Trophoblast cell (in vitro differentiated cells and primary cell): ENCODE results near the gene DDOST. TPM values are rescaled to one million over a fixed set of nuclear protein-coding genes. Genes with fewer than 3 reads are reported as not detected.
A peak's percentile ranks its signal among the peaks of the same experiment; 100 is the strongest.

Experiments used
- DNase-seq, 2 donors: peaks; one replicate each; pipeline ENCODE4 v3.0.0-alpha.2; 2016
- H2AFZ ChIP-seq: 2 replicates; pipeline ENCODE4 v1.6.1; 2013; ENCODE audit warnings: low read length, moderate library complexity, mild to moderate bottlenecking; ENCODE audit not compliant: insufficient read depth, poor library complexity
- H2AK5ac ChIP-seq: 2 replicates; pipeline ENCODE4 v1.6.1; 2013; ENCODE audit warnings: mild to moderate bottlenecking, low read length
- H2BK120ac ChIP-seq: 2 replicates; pipeline ENCODE4 v1.6.1; 2013; ENCODE audit warnings: low read length, mild to moderate bottlenecking, moderate library complexity; ENCODE audit not compliant: insufficient read depth, poor library complexity
- H2BK12ac ChIP-seq: 2 replicates; pipeline ENCODE4 v1.6.1; 2013; ENCODE audit warnings: mild to moderate bottlenecking, low read length, moderate library complexity
- H2BK5ac ChIP-seq: 2 replicates; pipeline ENCODE4 v1.6.1; 2013; ENCODE audit warnings: low read length, low read depth, moderate library complexity, mild to moderate bottlenecking; ENCODE audit not compliant: poor library complexity
- H3K14ac ChIP-seq: 2 replicates; pipeline ENCODE4 v1.6.1; 2013; ENCODE audit warnings: mild to moderate bottlenecking, low read length
- H3K18ac ChIP-seq: 2 replicates; pipeline ENCODE4 v1.6.1; 2013; ENCODE audit warnings: mild to moderate bottlenecking, low read length
- H3K23ac ChIP-seq: 2 replicates; pipeline ENCODE4 v1.6.1; 2013; ENCODE audit warnings: low read length
- H3K27ac ChIP-seq: 2 replicates; pipeline ENCODE4 v1.5.1; 2013; ENCODE audit warnings: low read depth, mild to moderate bottlenecking, inconsistent platforms, low read length, moderate library complexity
- H3K27me3 ChIP-seq: 2 replicates; pipeline ENCODE4 v1.6.1; 2013; ENCODE audit warnings: inconsistent platforms, mild to moderate bottlenecking, low read length, moderate library complexity; ENCODE audit not compliant: insufficient read depth
- H3K36me3 ChIP-seq, 2 experiments: 1 replicate in 1 of 2; 2 replicates in 1 of 2; pipeline ENCODE4 v1.6.1; 2013; ENCODE audit warnings: low read length in 2 of 2, mild to moderate bottlenecking in 2 of 2, moderate library complexity in 1 of 2; ENCODE audit not compliant: insufficient read depth in 2 of 2, control insufficient read depth in 1 of 2
- H3K4ac ChIP-seq: 2 replicates; pipeline ENCODE4 v1.6.1; 2013; ENCODE audit warnings: low read depth, mild to moderate bottlenecking, low read length, moderate library complexity
- H3K4me1 ChIP-seq, 2 experiments: 1 replicate in 1 of 2; 2 replicates in 1 of 2; pipeline ENCODE4 v1.6.1; 2013; ENCODE audit warnings: low read length in 2 of 2, mild to moderate bottlenecking in 2 of 2, moderate library complexity in 1 of 2; ENCODE audit not compliant: insufficient read depth in 2 of 2, control insufficient read depth in 1 of 2
- H3K4me2 ChIP-seq: 2 replicates; pipeline ENCODE4 v1.6.1; 2013; ENCODE audit warnings: inconsistent platforms, mild to moderate bottlenecking, low read length, moderate library complexity
- H3K4me3 ChIP-seq: 2 replicates; pipeline ENCODE4 v1.5.1; 2013; ENCODE audit warnings: mild to moderate bottlenecking, low read depth, low read length, inconsistent platforms
- H3K79me1 ChIP-seq: one replicate; pipeline ENCODE4 v1.6.1; 2013; ENCODE audit warnings: low read length
- H3K79me2 ChIP-seq: 2 replicates; pipeline ENCODE4 v1.6.1; 2013; ENCODE audit warnings: low read length, mild to moderate bottlenecking; ENCODE audit not compliant: control insufficient read depth, insufficient read depth, poor library complexity
- H3K9ac ChIP-seq: 2 replicates; pipeline ENCODE4 v1.6.1; 2013; ENCODE audit warnings: mild to moderate bottlenecking, low read length
- H3K9me3 ChIP-seq: 2 replicates; pipeline ENCODE4 v1.6.1; 2013; ENCODE audit warnings: low read depth, mild to moderate bottlenecking, control low read depth, inconsistent platforms, low read length; ENCODE audit not compliant: insufficient read depth
- H4K12ac ChIP-seq: 2 replicates; pipeline ENCODE4 v1.6.1; 2013; ENCODE audit warnings: low read depth, mild to moderate bottlenecking, low read length, moderate library complexity
- H4K8ac ChIP-seq: 2 replicates; pipeline ENCODE4 v1.6.1; 2013; ENCODE audit warnings: low read depth, mild to moderate bottlenecking, low read length, moderate library complexity
- H4K91ac ChIP-seq: one replicate; pipeline ENCODE4 v1.6.1; 2013; ENCODE audit warnings: low read depth, mild to moderate bottlenecking, low read length, moderate library complexity
- WGBS: extraction: QIAGEN DNeasy Blood & Tissue Kit; methylation state at CpG from one replicate; pipeline ENCODE4 v1.1.7; 2013; ENCODE audit warnings: missing lambda C conversion rate; ENCODE audit not compliant: insufficient read length, insufficient coverage; ENCODE audit errors: extremely low coverage; 5-methylcytosine and 5-hydroxymethylcytosine counted together
- polyA plus RNA-seq: library from polyadenylated mRNA; stranded (reverse); fragments of 200-250 nt; gene quantifications from 2 replicates; pipeline ENCODE4 v1.2.3, GENCODE V29; 2013

Gene DDOST
- 241 and 250 TPM in 2 replicates for polyA plus RNA-seq

GRCh38 chr1:20661207-20662109 lies at the start of gene DDOST:
Gene DDOST, minus strand, starts transcription at chr1:20661369. Its CDS starts 19 bp downstream, at chr1:20661350.
- Histone ChIP-seq H3K4ac (peak within 1 kb of the TSS; percentile 94), H3K23ac (no peak within 1 kb of the TSS), H3K27me3 (no peaks in the 10 kb centered on the region), H2AFZ (peak within 1 kb of the TSS; percentile 76), H4K8ac (peak within 1 kb of the TSS; percentile 95), H3K27ac (peak within 1 kb of the TSS; percentile 27), H3K4me1 (peaks cover 7 to 11% of the 10 kb centered on the region in 2 experiments), H4K12ac (peak within 1 kb of the TSS; percentile 78), H3K79me2 (peaks cover 9% of the 10 kb centered on the region), H3K4me2 (peak within 1 kb of the TSS; percentile 97), H3K4me3 (peak within 1 kb of the TSS; percentile 99), H3K36me3 (peaks cover 10 to 17% of the 10 kb centered on the region in 2 experiments), H4K91ac (peak within 1 kb of the TSS; percentile 84), H3K9ac (peak within 1 kb of the TSS; percentile 99), H2BK12ac (no peak within 1 kb of the TSS), H3K14ac (peak within 1 kb of the TSS; percentile 82), H3K9me3 (peaks cover 4% of the 10 kb centered on the region), H3K79me1 (peaks cover 7% of the 10 kb centered on the region), H2AK5ac (peak within 1 kb of the TSS; percentile 50), H3K18ac (peak within 1 kb of the TSS; percentile 62), H2BK5ac (peak within 1 kb of the TSS; percentile 28), H2BK120ac (peak within 1 kb of the TSS; percentile 32)
- DNase-seq = peak; percentile 98
- no CpG with 5 or more reads among the region's 58 CpGs for WGBS

- Histone ChIP-seq H3K18ac (no peak overlapping the region), H3K36me3 (no peaks in the 10 kb centered on the region), H3K4ac (no peak overlapping the region), H2AK5ac (no peak overlapping the region), H3K27ac (no peak overlapping the region), H3K4me3 (no peak overlapping the region), H3K27me3 (no peaks in the 10 kb centered on the region), H3K23ac (no peak overlapping the region), H2AFZ (no peak overlapping the region), H4K91ac (no peak overlapping the region), H3K79me1 (no peaks in the 10 kb centered on the region), H3K9ac (no peak overlapping the region), H2BK12ac (no peak overlapping the region), H4K8ac (no peak overlapping the region), H3K14ac (no peak overlapping the region), H2BK120ac (no peak overlapping the region), H3K79me2 (no peaks in the 10 kb centered on the region), H3K4me2 (no peak overlapping the region), H2BK5ac (no peak overlapping the region), H3K4me1 (no peaks in the 10 kb centered on the region), H3K9me3 (peaks cover 3% of the 10 kb centered on the region), H4K12ac (no peak overlapping the region)
- WGBS = no CpG with 5 or more reads among the region's 18 CpGs
- DNase-seq = peak in 1 of 2 donors; percentile 29
Observed at GRCh38 chr1:20710469-20711284, 49.5 kb upstream of the DDOST start.

GRCh38 chr1:20709868-20710267 lies 48.7 kb upstream of the DDOST start:
- no peaks in the 10 kb centered on the region for H3K79me2 ChIP-seq
- H4K8ac ChIP-seq = no peak overlapping the region
- H3K9ac ChIP-seq = no peak overlapping the region
- H3K4me1 ChIP-seq = no peaks in the 10 kb centered on the region
- no peak overlapping the region for H3K4me2 ChIP-seq
- H2AFZ ChIP-seq = no peak overlapping the region
- no peaks in the 10 kb centered on the region for H3K27me3 ChIP-seq
- H3K27ac ChIP-seq = no peak overlapping the region
- H3K23ac ChIP-seq = no peak overlapping the region
- H3K79me1 ChIP-seq = no peaks in the 10 kb centered on the region
- H3K36me3 ChIP-seq = no peaks in the 10 kb centered on the region
- no peak overlapping the region for H2AK5ac ChIP-seq
- no peak for DNase-seq
- H3K14ac ChIP-seq = no peak overlapping the region
- H3K18ac ChIP-seq = no peak overlapping the region
- H2BK5ac ChIP-seq = no peak overlapping the region
- H3K4ac ChIP-seq = no peak overlapping the region
- no peak overlapping the region for H3K4me3 ChIP-seq
- H2BK120ac ChIP-seq = no peak overlapping the region
- no CpG with 5 or more reads among the region's 3 CpGs for WGBS
- H3K9me3 ChIP-seq = peaks cover 3% of the 10 kb centered on the region
- H2BK12ac ChIP-seq = no peak overlapping the region
- no peak overlapping the region for H4K91ac ChIP-seq
- H4K12ac ChIP-seq = no peak overlapping the region

GRCh38 chr1:20708891-20709290 lies 47.7 kb upstream of the DDOST start:
- WGBS = no CpG with 5 or more reads among the region's 5 CpGs
- no peak overlapping the region for H3K4ac ChIP-seq
- no peak overlapping the region for H3K14ac ChIP-seq
- H4K91ac ChIP-seq = no peak overlapping the region
- no peaks in the 10 kb centered on the region for H3K79me2 ChIP-seq
- H4K8ac ChIP-seq = no peak overlapping the region
- no peak overlapping the region for H2BK12ac ChIP-seq
- H3K27ac ChIP-seq = no peak overlapping the region
- no peak overlapping the region for H2AK5ac ChIP-seq
- no peak overlapping the region for H3K4me3 ChIP-seq
- no peak overlapping the region for H2AFZ ChIP-seq
- H3K9me3 ChIP-seq = peaks cover 3% of the 10 kb centered on the region
- H3K9ac ChIP-seq = no peak overlapping the region
- H2BK120ac ChIP-seq = no peak overlapping the region
- no peak overlapping the region for H3K18ac ChIP-seq
- H3K23ac ChIP-seq = no peak overlapping the region
- no peaks in the 10 kb centered on the region for H3K36me3 ChIP-seq
- H3K27me3 ChIP-seq = no peaks in the 10 kb centered on the region
- no peaks in the 10 kb centered on the region for H3K79me1 ChIP-seq
- no peak for DNase-seq
- no peak overlapping the region for H4K12ac ChIP-seq
- H3K4me1 ChIP-seq = no peaks in the 10 kb centered on the region
- no peak overlapping the region for H3K4me2 ChIP-seq
- no peak overlapping the region for H2BK5ac ChIP-seq
